Naive B cell (primary cell): ENCODE measurements around the gene PSMB10. TPM values are rescaled to one million over a fixed set of nuclear protein-coding genes. Genes with fewer than 3 reads are reported as not detected.

ENCODE experiments used
- ATAC-seq, 2 donors: fragments of 150-1000 bp; cut with Tn5 transposase; 2 replicates each; pipeline ENCODE4 v1.10.0; 2021; ENCODE audit warnings: low read depth in 2 of 2, mild to moderate bottlenecking in 2 of 2, moderate library complexity in 2 of 2
- DNase-seq: peaks from one replicate; pipeline ENCODE4 v3.0.0; 2022
- H3K27ac Mint-ChIP-seq, 6 donors: one replicate each; pipeline ENCODE4 v1.8.0; 2020 to 2022; ENCODE audit warnings: mild to moderate bottlenecking in 6 of 6, mixed read lengths in 6 of 6, moderate library complexity in 5 of 6, inconsistent platforms in 2 of 6
- H3K27me3 Mint-ChIP-seq, 3 donors: one replicate each; pipeline ENCODE4 v1.8.0; 2021 to 2022; ENCODE audit warnings: mixed read lengths in 3 of 3, mild to moderate bottlenecking in 1 of 3
- H3K36me3 Mint-ChIP-seq, 2 donors: one replicate each; pipeline ENCODE4 v1.8.0; 2020 to 2022; ENCODE audit warnings: mixed read lengths in 2 of 2, inconsistent platforms in 1 of 2, mild to moderate bottlenecking in 1 of 2
- H3K4me1 Mint-ChIP-seq, 3 donors: one replicate each; pipeline ENCODE4 v1.8.0; 2020 to 2022; ENCODE audit warnings: mixed read lengths in 3 of 3, inconsistent platforms in 1 of 3, mild to moderate bottlenecking in 1 of 3, moderate library complexity in 1 of 3
- H3K4me3 Mint-ChIP-seq, 8 donors: one replicate each; pipeline ENCODE4 v1.8.0; 2020 to 2022; ENCODE audit warnings: mild to moderate bottlenecking in 8 of 8, mixed read lengths in 8 of 8, moderate library complexity in 8 of 8, inconsistent platforms in 2 of 8
- H3K9me3 Mint-ChIP-seq, 7 donors: one replicate each; pipeline ENCODE4 v1.8.0; 2020 to 2022; ENCODE audit warnings: mixed read lengths in 7 of 7, mild to moderate bottlenecking in 5 of 7, inconsistent platforms in 2 of 7, moderate library complexity in 1 of 7
- polyA plus RNA-seq, 6 donors: library from polyadenylated mRNA; unstranded; fragments of 300-500 nt; fragmentation: Illumina TruSeq; gene quantifications; one replicate each; pipeline ENCODE4 v1.2.3, GENCODE V29; 2021; ENCODE audit warnings: low read depth in 6 of 6

PSMB10 gene
- polyA plus RNA-seq, 6 donors from 2014 or later, result 398 to 770 (median 477) TPM

GRCh38 chr16:67968400-67969253 is 32.0 kb upstream of the PSMB10 start, which contains the start of gene SLC12A4:
Gene SLC12A4, minus strand, starts transcription at chr16:67968637. Its CDS starts 84 bp downstream, at chr16:67968553.
- Mint-ChIP-seq H3K4me1 (peaks cover 23 to 43% (median 32%) of the 10 kb centered on the region in 3 donors), H3K4me3 (peak within 1 kb of the TSS; percentile 84 to 98 (median 92)), H3K27me3 (no peaks in the 10 kb centered on the region), H3K27ac (peak within 1 kb of the TSS; percentile 7 to 97 (median 94)), H3K36me3 (no peaks in the 10 kb centered on the region), H3K9me3 (no peaks in the 10 kb centered on the region)
- ATAC-seq (peak; percentile 86 to 87), DNase-seq (peak; percentile 80)

GRCh38 chr16:67967958-67968399 is 31.3 kb upstream of the PSMB10 start:
- H3K27me3 Mint-ChIP-seq, result no peaks in the 10 kb centered on the region
- H3K36me3 Mint-ChIP-seq, result peaks cover 0 to 2% of the 10 kb centered on the region in 2 donors
- ATAC-seq, result peak; percentile 15 to 25
- peak; percentile 38 for DNase-seq
- H3K27ac Mint-ChIP-seq, result peak overlapping the region; percentile 7 to 95 (median 90)
- H3K4me3 Mint-ChIP-seq, result peak overlapping the region; percentile 84 to 98 (median 92)
- H3K4me1 Mint-ChIP-seq, result peaks cover 24 to 44% (median 32%) of the 10 kb centered on the region in 3 donors
- H3K9me3 Mint-ChIP-seq, result no peaks in the 10 kb centered on the region

- peak overlapping the region; percentile 84 to 98 (median 92) for H3K4me3 Mint-ChIP-seq
- peaks cover 0 to 7% of the 10 kb centered on the region in 2 donors for H3K36me3 Mint-ChIP-seq
- ATAC-seq, result no peak
- H3K27me3 Mint-ChIP-seq, result no peaks in the 10 kb centered on the region
- peak; percentile 9 for DNase-seq
- peak overlapping the region; percentile 79 to 95 (median 90) for H3K27ac Mint-ChIP-seq
- H3K4me1 Mint-ChIP-seq, result peaks cover 27 to 49% (median 34%) of the 10 kb centered on the region in 3 donors
- H3K9me3 Mint-ChIP-seq, result no peaks in the 10 kb centered on the region
Measured at GRCh38 chr16:67967183-67967957, 30.7 kb upstream of the PSMB10 start.

GRCh38 chr16:67966549-67967182 is 30.0 kb upstream of the PSMB10 start:
- Mint-ChIP-seq H3K4me3 (peak overlapping the region in 7 of 8 donors; percentile 84 to 97 (median 92)), H3K27me3 (no peaks in the 10 kb centered on the region), H3K36me3 (peaks cover 0 to 7% of the 10 kb centered on the region in 2 donors), H3K4me1 (peaks cover 27 to 53% (median 34%) of the 10 kb centered on the region in 3 donors), H3K9me3 (no peaks in the 10 kb centered on the region), H3K27ac (peak overlapping the region in 2 of 6 donors; percentile 79 to 90)
- DNase-seq (no peak), ATAC-seq (no peak)

- Mint-ChIP-seq H3K36me3 (peaks cover 0 to 7% of the 10 kb centered on the region in 2 donors), H3K27me3 (no peaks in the 10 kb centered on the region), H3K4me3 (peak overlapping the region in 2 of 8 donors; percentile 59 to 87), H3K4me1 (peaks cover 27 to 53% (median 34%) of the 10 kb centered on the region in 3 donors), H3K9me3 (no peaks in the 10 kb centered on the region), H3K27ac (peak overlapping the region in 2 of 6 donors; percentile 62 to 92)
- DNase-seq, result no peak
- no peak for ATAC-seq
Measured at GRCh38 chr16:67965668-67966548, 29.3 kb upstream of the PSMB10 start.

- Mint-ChIP-seq H3K27me3 (no peaks in the 10 kb centered on the region), H3K27ac (no peak overlapping the region), H3K4me1 (peaks cover 24 to 49% (median 31%) of the 10 kb centered on the region in 3 donors), H3K9me3 (no peaks in the 10 kb centered on the region), H3K4me3 (peak overlapping the region in 2 of 8 donors; percentile 6 to 44), H3K36me3 (peaks cover 0 to 7% of the 10 kb centered on the region in 2 donors)
- ATAC-seq (no peak), DNase-seq (no peak)
Measured at GRCh38 chr16:67964477-67965131, 28.0 kb upstream of the PSMB10 start.

GRCh38 chr16:67963662-67964321 is 27.1 kb upstream of the PSMB10 start:
- ATAC-seq (no peak), DNase-seq (no peak)
- H3K27me3 Mint-ChIP-seq, result no peaks in the 10 kb centered on the region
- H3K27ac Mint-ChIP-seq, result no peak overlapping the region
- no peaks in the 10 kb centered on the region for H3K9me3 Mint-ChIP-seq
- H3K4me1 Mint-ChIP-seq, result peaks cover 18 to 42% (median 27%) of the 10 kb centered on the region in 3 donors
- no peak overlapping the region for H3K4me3 Mint-ChIP-seq
- peaks cover 0 to 7% of the 10 kb centered on the region in 2 donors for H3K36me3 Mint-ChIP-seq

GRCh38 chr16:67963292-67963661 is 26.6 kb upstream of the PSMB10 start:
- Mint-ChIP-seq H3K27ac (peak overlapping the region in 1 of 6 donors; percentile 53), H3K4me1 (peaks cover 18 to 42% (median 27%) of the 10 kb centered on the region in 3 donors), H3K4me3 (no peak overlapping the region), H3K36me3 (peaks cover 0 to 7% of the 10 kb centered on the region in 2 donors), H3K27me3 (no peaks in the 10 kb centered on the region), H3K9me3 (no peaks in the 10 kb centered on the region)
- ATAC-seq (no peak), DNase-seq (no peak)

- Mint-ChIP-seq H3K27ac (peak overlapping the region in 1 of 6 donors; percentile 66), H3K4me1 (peaks cover 9 to 33% (median 19%) of the 10 kb centered on the region in 3 donors), H3K27me3 (no peaks in the 10 kb centered on the region), H3K9me3 (no peaks in the 10 kb centered on the region), H3K36me3 (peaks cover 0 to 7% of the 10 kb centered on the region in 2 donors), H3K4me3 (no peak overlapping the region)
- no peak for DNase-seq
- no peak for ATAC-seq
Measured at GRCh38 chr16:67962135-67962534, 25.5 kb upstream of the PSMB10 start.

- Mint-ChIP-seq H3K9me3 (no peaks in the 10 kb centered on the region), H3K27ac (no peak overlapping the region), H3K4me3 (no peak overlapping the region), H3K4me1 (peaks cover 7 to 31% (median 16%) of the 10 kb centered on the region in 3 donors), H3K36me3 (peaks cover 0 to 7% of the 10 kb centered on the region in 2 donors), H3K27me3 (no peaks in the 10 kb centered on the region)
- ATAC-seq (no peak), DNase-seq (no peak)
Measured at GRCh38 chr16:67961551-67961957, 24.9 kb upstream of the PSMB10 start.

- Mint-ChIP-seq H3K4me1 (peaks cover 5 to 17% (median 6%) of the 10 kb centered on the region in 3 donors), H3K9me3 (no peaks in the 10 kb centered on the region), H3K27me3 (no peaks in the 10 kb centered on the region), H3K36me3 (peaks cover 0 to 7% of the 10 kb centered on the region in 2 donors), H3K4me3 (no peak overlapping the region), H3K27ac (peak overlapping the region in 1 of 6 donors; percentile 57)
- DNase-seq (no peak), ATAC-seq (no peak)
Measured at GRCh38 chr16:67959536-67960329, 23.1 kb upstream of the PSMB10 start.
